ENCODE measurements around the gene TRA2A. TPM values are rescaled to one million over a fixed set of nuclear protein-coding genes. Genes with fewer than 3 reads are reported as not detected.

Gene TRA2A
- total RNA-seq, 1 donor from 2014 or later: 120 TPM

GRCh38 chr7:23454881-23455526, 76.8 kb downstream of the TRA2A start:
- Mint-ChIP-seq H3K27ac (ENCODE audit: unreplicated experiment) (no peak overlapping the region), H3K36me3 (ENCODE audit: low read depth) (peaks cover 14% of the 10 kb centered on the region), H3K9me3 (no peaks in the 10 kb centered on the region)

More at GRCh38 chr7:23454881-23455526, 76.8 kb downstream of the TRA2A start:
- no peak overlapping the region for H3K4me3 Mint-ChIP-seq
- TF ChIP-seq CTCF (conservative IDR thresholded peaks at IDR 0.05): no peak
- H3K4me1 Mint-ChIP-seq: peaks cover 42% of the 10 kb centered on the region
- no peak for DNase-seq (ENCODE audit: low read depth, low spot score)
- H3K27me3 Mint-ChIP-seq (ENCODE audit: low read depth): no peaks in the 10 kb centered on the region

Other genes starting within 250 kb of the TRA2A start
- gene MALSU1, start 232.6 kb downstream of the TRA2A start, total RNA-seq: 56.1 and 60.9 TPM in 2 replicates
- gene IGF2BP3, start 61.5 kb downstream of the TRA2A start, total RNA-seq: 117 and 118 TPM in 2 replicates
- 7.3 and 9.5 TPM in 2 replicates for gene CCDC126, start 65.4 kb upstream of the TRA2A start, total RNA-seq
- 10.3 and 11.1 TPM in 2 replicates for gene FAM221A, start 148.2 kb upstream of the TRA2A start, total RNA-seq
- 0.58 and 0.82 TPM in 2 replicates for gene STK31, start 178.2 kb upstream of the TRA2A start, total RNA-seq

Data from neural crest cell (in vitro differentiated cells).